IMR-90 (cell line): ENCODE measurements around the gene ASTN2. TPM values are rescaled to one million over a fixed set of nuclear protein-coding genes. Genes with fewer than 3 reads are reported as not detected.

ENCODE experiments used
- ATAC-seq: fragments of 200-7000 bp; cut with Tn5 transposase; 2 replicates; pipeline ENCODE4 v1.9.1; 2020; ENCODE audit warnings: low read depth, mild to moderate bottlenecking, moderate library complexity
- BruUV-seq: library from RNA; stranded (reverse); fragments of 400-500 nt; replicated peaks from 2 replicates; lab custom pipeline; 2021; lab: Mats Ljungman, UMichigan
- CTCF ChIA-PET: fragments of 300-600 bp; formaldehyde crosslinking; extraction: SDS; loops from one replicate; lab custom pipeline; 2021; ENCODE audit warnings: antibody characterized with exemption; lab: Yijun Ruan, JAX
- POLR2A ChIA-PET: fragments of 300-600 bp; sonication (Branson Sonifier 250); formaldehyde crosslinking; loops from one replicate; lab custom pipeline; 2022; ENCODE audit warnings: antibody characterized with exemption; ENCODE audit not compliant: unreplicated experiment; lab: Charles Lee
- DNase-seq: peaks from one replicate; pipeline ENCODE4 v3.0.0; 2013
- H2AFZ ChIP-seq: replicated peaks from 2 replicates; pipeline ENCODE3; 2013; ENCODE audit warnings: low read length, mild to moderate bottlenecking; ENCODE audit not compliant: poor library complexity
- H2AK5ac ChIP-seq: 2 replicates; pipeline ENCODE4 v1.6.1; 2013; ENCODE audit warnings: low read depth, low read length, inconsistent platforms
- H2AK9ac ChIP-seq: replicated peaks from 2 replicates; pipeline ENCODE3; 2013; ENCODE audit warnings: mild to moderate bottlenecking, low read depth, low read length, moderate library complexity; ENCODE audit not compliant: poor library complexity
- H2BK120ac ChIP-seq: 2 replicates; pipeline ENCODE4 v1.6.1; 2013; ENCODE audit warnings: low read depth, low read length, inconsistent platforms
- H2BK15ac ChIP-seq: 3 replicates; pipeline ENCODE4 v1.6.1; 2013; ENCODE audit warnings: low read depth, low read length, inconsistent platforms
- H2BK20ac ChIP-seq: 2 replicates; pipeline ENCODE4 v1.6.1; 2013; ENCODE audit warnings: low read depth, mild to moderate bottlenecking, inconsistent platforms, low read length, moderate library complexity
- H2BK5ac ChIP-seq: 2 replicates; pipeline ENCODE4 v1.6.1; 2013; ENCODE audit warnings: mild to moderate bottlenecking, low read depth, low read length, inconsistent platforms; ENCODE audit not compliant: poor library complexity, severe bottlenecking
- H3K14ac ChIP-seq: replicated peaks from 2 replicates; pipeline ENCODE4 v1.6.1; 2013; ENCODE audit warnings: low read depth, low read length, inconsistent platforms
- H3K18ac ChIP-seq: 2 replicates; pipeline ENCODE4 v1.6.1; 2013; ENCODE audit warnings: low read depth, low read length, control low read depth
- H3K23ac ChIP-seq: 2 replicates; pipeline ENCODE4 v1.6.1; 2013; ENCODE audit warnings: low read depth, low read length, inconsistent platforms
- H3K27ac ChIP-seq: 2 replicates; pipeline ENCODE4 v1.5.1; 2013; ENCODE audit warnings: mild to moderate bottlenecking, control low read depth, low read length; ENCODE audit not compliant: insufficient read depth
- H3K27me3 ChIP-seq: 2 replicates; pipeline ENCODE4 v1.6.1; 2013; ENCODE audit warnings: low read length; ENCODE audit not compliant: control insufficient read depth, insufficient read depth
- H3K36me3 ChIP-seq: 2 replicates; pipeline ENCODE4 v1.6.1; 2013; ENCODE audit warnings: low read length, mixed read lengths; ENCODE audit not compliant: control insufficient read depth, insufficient read depth
- H3K4ac ChIP-seq: 2 replicates; pipeline ENCODE4 v1.6.1; 2013; ENCODE audit warnings: low read depth, low read length, inconsistent platforms
- H3K4me1 ChIP-seq: 2 replicates; pipeline ENCODE4 v1.6.1; 2013; ENCODE audit warnings: low read length, mixed read lengths; ENCODE audit not compliant: control insufficient read depth, insufficient read depth
- H3K4me2 ChIP-seq: 2 replicates; pipeline ENCODE4 v1.6.1; 2013; ENCODE audit warnings: low read depth, mild to moderate bottlenecking, control low read depth, low read length, moderate library complexity
- H3K4me3 ChIP-seq: 2 replicates; pipeline ENCODE4 v1.5.1; 2013; ENCODE audit warnings: low read depth, mild to moderate bottlenecking, control low read depth, low read length, moderate library complexity; ENCODE audit not compliant: insufficient read depth
- H3K56ac ChIP-seq: 2 replicates; pipeline ENCODE4 v1.6.1; 2013; ENCODE audit warnings: low read length, inconsistent platforms; ENCODE audit not compliant: insufficient read depth; ENCODE audit errors: extremely low read depth
- H3K79me1 ChIP-seq, 2 experiments: 2 replicates each; pipeline ENCODE4 v1.6.1; 2013; ENCODE audit warnings: low read length in 2 of 2, inconsistent platforms in 1 of 2, low read depth in 1 of 2
- H3K9ac ChIP-seq: 2 replicates; pipeline ENCODE4 v1.6.1; 2013; ENCODE audit warnings: low read depth, low read length, control low read depth
- H3K9me1 ChIP-seq: 2 replicates; pipeline ENCODE4 v1.6.1; 2013; ENCODE audit warnings: low read length, inconsistent platforms; ENCODE audit not compliant: insufficient read depth
- H3K9me3 ChIP-seq: 2 replicates; pipeline ENCODE4 v1.6.1; 2013; ENCODE audit warnings: low read length; ENCODE audit not compliant: control insufficient read depth, insufficient read depth
- H4K20me1 ChIP-seq: 2 replicates; pipeline ENCODE4 v1.6.1; 2013; ENCODE audit warnings: low read length, inconsistent platforms; ENCODE audit not compliant: insufficient read depth
- H4K5ac ChIP-seq: 2 replicates; pipeline ENCODE4 v1.6.1; 2013; ENCODE audit warnings: mild to moderate bottlenecking, low read depth, low read length, control low read depth
- H4K8ac ChIP-seq, 2 experiments: 2 replicates each; pipeline ENCODE4 v1.6.1; 2013; ENCODE audit warnings: low read depth in 2 of 2, low read length in 2 of 2, control low read depth in 1 of 2, inconsistent platforms in 1 of 2
- H4K91ac ChIP-seq: 2 replicates; pipeline ENCODE4 v1.6.1; 2013; ENCODE audit warnings: low read depth, low read length, inconsistent platforms; ENCODE audit not compliant: insufficient read depth
- CEBPB ChIP-seq: IDR thresholded peaks from 2 replicates; pipeline ENCODE4 v1.6.1; 2012; ENCODE audit warnings: low read depth, low read length, improper control_type of control experiment
- FOS ChIP-seq: fragments of 150-350 bp; IDR thresholded peaks from 2 replicates; pipeline ENCODE4 v1.6.1; 2016; ENCODE audit warnings: low read depth, low read length
- MAFK ChIP-seq: IDR thresholded peaks from 2 replicates; pipeline ENCODE4 v1.6.1; 2012; ENCODE audit warnings: low read depth, low read length, improper control_type of control experiment
- MXI1 ChIP-seq: IDR thresholded peaks from 2 replicates; pipeline ENCODE4 v1.6.1; 2012; ENCODE audit warnings: low read depth, mild to moderate bottlenecking, low read length, moderate library complexity, borderline replicate concordance
- NFE2L2 ChIP-seq: fragments of 150-350 bp; IDR thresholded peaks from 2 replicates; pipeline ENCODE4 v1.6.1; 2016; ENCODE audit warnings: low read depth, mild to moderate bottlenecking, low read length
- RAD21 ChIP-seq: IDR thresholded peaks from 2 replicates; pipeline ENCODE4 v1.6.1; 2012; ENCODE audit warnings: low read length, improper control_type of control experiment
- RCOR1 ChIP-seq: IDR thresholded peaks from 2 replicates; pipeline ENCODE4 v1.6.1; 2012; ENCODE audit warnings: mild to moderate bottlenecking, low read length, improper control_type of control experiment; ENCODE audit not compliant: insufficient replicate concordance
- WGBS, 2 experiments: methylation state at CpG; one replicate each; pipeline versions ENCODE4 v1.1.5 to v1.1.7; 2013; ENCODE audit warnings: missing lambda C conversion rate in 2 of 2; ENCODE audit not compliant: insufficient read length in 1 of 2; ENCODE audit errors: extremely low coverage in 2 of 2; 5-methylcytosine and 5-hydroxymethylcytosine counted together
- dilution Hi-C: fragments of 300-500 bp; cut with HindIII; formaldehyde crosslinking; loops from one replicate; pipeline ENCODE4 v1.14.3; 2018; ENCODE audit warnings: low sequenced_read_pairs; ENCODE audit not compliant: unreplicated experiment
- in situ Hi-C: fragments of 300-500 bp; cut with MboI; formaldehyde crosslinking; loops from 3 replicates; pipeline ENCODE4 v1.14.3; 2019; ENCODE audit warnings: low sequenced_read_pairs, inconsistent platforms, mixed read lengths
- intact Hi-C: fragments of 100-400 bp; cut with micrococcal nuclease; formaldehyde crosslinking; loops from 2 replicates; pipeline ENCODE4 v1.10.0; 2022
- polyA plus RNA-seq, 3 experiments: library from polyadenylated mRNA; depleted of rRNA; stranded (reverse); fragments of >200 nt; gene quantifications; 2 replicates each; pipeline ENCODE4 v1.2.3, GENCODE V29; 2012; ENCODE audit warnings: low replicate concordance in 1 of 3
- total RNA-seq: library from RNA; depleted of rRNA; stranded (reverse); fragments of >200 nt; gene quantifications from 2 replicates; pipeline ENCODE4 v1.2.3, GENCODE V29; 2012
- TF ChIP-seq, protein P1 (sequence below): fragments of 150-350 bp; IDR thresholded peaks from 2 replicates; pipeline ENCODE4 v1.6.1; 2016; ENCODE audit warnings: low read depth, mild to moderate bottlenecking, low read length, moderate library complexity, borderline replicate concordance
- TF ChIP-seq, protein P2 (sequence below): fragments of 150-350 bp; IDR thresholded peaks from 2 replicates; pipeline ENCODE4 v1.6.1; 2017; ENCODE audit warnings: mild to moderate bottlenecking, antibody characterized with exemption, low read length, low read depth

Gene ASTN2
- total and polyA plus RNA-seq, 2 of the 4 experiments (the other 2 are of a cell fraction), result 3.8 to 6.8 TPM

DNA sequence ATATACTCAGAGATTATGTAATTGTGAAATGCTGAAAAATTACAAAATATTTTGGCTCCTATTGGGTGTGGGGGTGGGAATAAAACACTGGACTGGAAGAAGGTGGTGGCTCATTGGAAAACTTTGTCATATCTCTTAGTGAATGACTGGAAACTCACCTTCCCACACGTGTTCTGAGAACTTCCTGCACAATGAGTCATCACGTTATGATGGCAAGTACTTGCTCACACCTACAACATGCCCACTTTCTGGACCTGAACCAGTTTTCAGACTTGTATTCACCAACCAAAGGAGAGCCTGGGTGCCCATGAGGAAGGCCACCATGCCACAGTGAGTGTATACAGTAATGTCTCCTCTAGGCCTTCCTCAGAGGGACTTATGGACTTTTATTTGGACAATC is 294.8 kb downstream of the ASTN2 start:
- dilution Hi-C loops (no loop called here), intact Hi-C loops (no loop called here), in situ Hi-C loops (no loop called here)
- no CpG with 5 or more reads among the region's 2 CpGs for WGBS, 2 experiments
- H3K27ac ChIP-seq, result no peak overlapping the region
- H3K14ac ChIP-seq, result no peak overlapping the region
- no peak overlapping the region for H4K5ac ChIP-seq
- H2AK9ac ChIP-seq, result no peak overlapping the region
- no peak overlapping the region for H3K4me2 ChIP-seq
- ATAC-seq, result no peak
- TF ChIP-seq MAFK (no peak), FOS (no peak), RAD21 (no peak), CEBPB (no peak), NFE2L2 (no peak), MXI1 (no peak), RCOR1 (no peak)
- TF ChIP-seq, protein P1, sequence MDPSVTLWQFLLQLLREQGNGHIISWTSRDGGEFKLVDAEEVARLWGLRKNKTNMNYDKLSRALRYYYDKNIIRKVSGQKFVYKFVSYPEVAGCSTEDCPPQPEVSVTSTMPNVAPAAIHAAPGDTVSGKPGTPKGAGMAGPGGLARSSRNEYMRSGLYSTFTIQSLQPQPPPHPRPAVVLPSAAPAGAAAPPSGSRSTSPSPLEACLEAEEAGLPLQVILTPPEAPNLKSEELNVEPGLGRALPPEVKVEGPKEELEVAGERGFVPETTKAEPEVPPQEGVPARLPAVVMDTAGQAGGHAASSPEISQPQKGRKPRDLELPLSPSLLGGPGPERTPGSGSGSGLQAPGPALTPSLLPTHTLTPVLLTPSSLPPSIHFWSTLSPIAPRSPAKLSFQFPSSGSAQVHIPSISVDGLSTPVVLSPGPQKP, result no peak
- TF ChIP-seq, protein P2, sequence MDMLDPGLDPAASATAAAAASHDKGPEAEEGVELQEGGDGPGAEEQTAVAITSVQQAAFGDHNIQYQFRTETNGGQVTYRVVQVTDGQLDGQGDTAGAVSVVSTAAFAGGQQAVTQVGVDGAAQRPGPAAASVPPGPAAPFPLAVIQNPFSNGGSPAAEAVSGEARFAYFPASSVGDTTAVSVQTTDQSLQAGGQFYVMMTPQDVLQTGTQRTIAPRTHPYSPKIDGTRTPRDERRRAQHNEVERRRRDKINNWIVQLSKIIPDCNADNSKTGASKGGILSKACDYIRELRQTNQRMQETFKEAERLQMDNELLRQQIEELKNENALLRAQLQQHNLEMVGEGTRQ, result no peak
- H2AK5ac ChIP-seq, result no peak overlapping the region
- no peak overlapping the region for H2BK5ac ChIP-seq
- no peak overlapping the region for H3K18ac ChIP-seq
- H3K4me1 ChIP-seq, result no peaks in the 10 kb centered on the region
- no peaks in the 10 kb centered on the region for H3K79me1 ChIP-seq
- no peak overlapping the region for H3K4me3 ChIP-seq
- no peak overlapping the region for H2BK20ac ChIP-seq
- H2BK15ac ChIP-seq, result no peak overlapping the region
- 0 out of 2 replicates have a peak, but pooled peaks cover 2% of the 10 kb centered on the region for H3K9me3 ChIP-seq
- BruUV-seq, result no TSS peak
- DNase-seq, result no peak
- H3K9me1 ChIP-seq, result no peaks in the 10 kb centered on the region
- no peaks in the 10 kb centered on the region for H4K20me1 ChIP-seq
- H3K23ac ChIP-seq, result no peak overlapping the region
- ChIA-PET POLR2A (no interaction called here), CTCF (no interaction called here)
- no peak overlapping the region for H3K4ac ChIP-seq
- no peak overlapping the region for H3K9ac ChIP-seq
- H2AFZ ChIP-seq, result no peak overlapping the region
- no peak overlapping the region for H2BK120ac ChIP-seq
- no peak overlapping the region for H3K56ac ChIP-seq
- H3K36me3 ChIP-seq, result no peaks in the 10 kb centered on the region
- H4K8ac ChIP-seq, result no peak overlapping the region
- H3K27me3 ChIP-seq, result no peaks in the 10 kb centered on the region
- H4K91ac ChIP-seq, result no peak overlapping the region
